GM12878 (cell line): ENCODE data around the gene SKA1.

Experiments used
- ATF2 ChIP-seq: IDR thresholded peaks from 2 replicates; pipeline ENCODE4 v1.6.1; 2012; ENCODE audit warnings: low read length, inconsistent platforms
- CBX3 ChIP-seq: fragments of 200-600 bp; sonication (generic); IDR thresholded peaks from 2 replicates; pipeline ENCODE4 v1.6.1; 2016; ENCODE audit warnings: low read depth, borderline replicate concordance
- CREB1 ChIP-seq: IDR thresholded peaks from 2 replicates; pipeline ENCODE4 v1.6.1; 2012; ENCODE audit warnings: low read depth, mild to moderate bottlenecking, inconsistent platforms
- CTCF ChIP-seq, 3 experiments: IDR thresholded peaks in 2 of 3; conservative IDR thresholded peaks in 1 of 3; 2 replicates each; pipeline ENCODE4 v1.5.1; 2011; ENCODE audit warnings: low read depth in 3 of 3, low read length in 3 of 3, mild to moderate bottlenecking in 3 of 3, control low read depth in 2 of 3, moderate library complexity in 2 of 3, inconsistent platforms in 1 of 3, mixed read lengths in 1 of 3; ENCODE audit not compliant: control insufficient read depth in 2 of 3, insufficient read depth in 1 of 3; ENCODE audit errors: extremely low read depth in 1 of 3
- ELK1 ChIP-seq: IDR thresholded peaks from 2 replicates; pipeline ENCODE4 v1.6.1; 2012; ENCODE audit warnings: low read depth, low read length, improper control_type of control experiment
- JUND ChIP-seq: IDR thresholded peaks from 2 replicates; pipeline ENCODE4 v1.6.1; 2012; ENCODE audit warnings: low read depth, mild to moderate bottlenecking, low read length, improper control_type of control experiment, moderate library complexity
- NFIC ChIP-seq: IDR thresholded peaks from 2 replicates; pipeline ENCODE4 v1.6.1; 2012; ENCODE audit warnings: low read depth, mild to moderate bottlenecking, inconsistent platforms, low read length, moderate library complexity
- PBX3 ChIP-seq: IDR thresholded peaks from 2 replicates; pipeline ENCODE4 v1.6.1; 2011; ENCODE audit warnings: mild to moderate bottlenecking, low read depth, low read length, moderate library complexity; ENCODE audit not compliant: insufficient replicate concordance
- POLR2A ChIP-seq: IDR thresholded peaks from 2 replicates; pipeline ENCODE4 v1.6.1; 2011; ENCODE audit warnings: low read depth, mild to moderate bottlenecking, low read length
- RELA ChIP-seq: fragments of 450-650 bp; IDR thresholded peaks from 2 replicates; pipeline ENCODE4 v1.8.0; 2014; ENCODE audit warnings: borderline replicate concordance; ENCODE audit not compliant: partially characterized antibody
- SIN3A ChIP-seq: IDR thresholded peaks from 2 replicates; pipeline ENCODE4 v1.6.1; 2012; ENCODE audit warnings: low read depth, low read length, improper control_type of control experiment
- TBL1XR1 ChIP-seq: IDR thresholded peaks from 2 replicates; pipeline ENCODE4 v1.6.1; 2012; ENCODE audit warnings: low read depth, low read length, improper control_type of control experiment
- YY1 ChIP-seq: IDR thresholded peaks from 2 replicates; pipeline ENCODE4 v1.6.1; 2011; ENCODE audit warnings: low read depth, mild to moderate bottlenecking, low read length

GRCh38 chr18:50441501-50441900 is 66.7 kb downstream of the SKA1 start:
- TF ChIP-seq CTCF (IDR thresholded peaks at IDR 0.05 in 2 of 3, conservative IDR thresholded peaks at IDR 0.05 in 1 of 3; ENCODE audit: control insufficient read depth in 2 of 3, extremely low read depth in 1 of 3, insufficient read depth in 1 of 3, low read depth in 3 of 3, low read length in 3 of 3) (no peak), POLR2A (no peak), TBL1XR1 (no peak), CBX3 (no peak), RELA (no peak), CREB1 (no peak), ATF2 (no peak), JUND (no peak), YY1 (no peak), NFIC (no peak), SIN3A (no peak), PBX3 (no peak), ELK1 (no peak)
